CD8-positive, alpha-beta memory T cell (primary cell): Measurements from ENCODE around the gene HOXC5. TPM values are rescaled to one million over a fixed set of nuclear protein-coding genes. Genes with fewer than 3 reads are reported as not detected.
"Not testable (repeated sequence)": the region's sequence is repeated elsewhere in the genome, so short reads cannot be mapped to it uniquely, and the experiment has no call there.

ENCODE experiments used
- CTCF ChIA-PET: fragments of 350-600 bp; sonication (Branson Sonifier 250); formaldehyde crosslinking; loops from one replicate; lab custom pipeline; 2021; ENCODE audit warnings: antibody characterized with exemption; lab: Charles Lee
- POLR2A ChIA-PET: fragments of 350-600 bp; sonication (Branson Sonifier 250); formaldehyde crosslinking; loops from one replicate; lab custom pipeline; 2021; ENCODE audit warnings: antibody characterized with exemption; lab: Charles Lee
- DNase-seq, 5 donors: peaks; one replicate each; pipeline versions ENCODE4 v3.0.0 to v3.0.0-alpha.2; 2020 to 2022; ENCODE audit warnings: mixed read lengths in 1 of 5
- H3K27ac ChIP-seq: one replicate; pipeline ENCODE4 v1.7.0; 2013; ENCODE audit warnings: low read depth, mild to moderate bottlenecking, low read length, moderate library complexity
- H3K27me3 ChIP-seq: 2 replicates; pipeline ENCODE4 v1.7.0; 2013; ENCODE audit warnings: low read length, mild to moderate bottlenecking; ENCODE audit not compliant: insufficient read depth, poor library complexity, severe bottlenecking
- H3K36me3 ChIP-seq: 2 replicates; pipeline ENCODE4 v1.7.0; 2013; ENCODE audit warnings: mild to moderate bottlenecking, low read length, moderate library complexity; ENCODE audit not compliant: insufficient read depth
- H3K4me1 ChIP-seq: 2 replicates; pipeline ENCODE4 v1.7.0; 2013; ENCODE audit warnings: mild to moderate bottlenecking, low read length, moderate library complexity; ENCODE audit not compliant: insufficient read depth
- H3K4me3 ChIP-seq: 2 replicates; pipeline ENCODE4 v1.7.0; 2013; ENCODE audit warnings: mild to moderate bottlenecking, low read length
- H3K9me3 ChIP-seq: 2 replicates; pipeline ENCODE4 v1.7.0; 2013; ENCODE audit warnings: mild to moderate bottlenecking, low read length
- H3K27ac Mint-ChIP-seq, 8 donors: one replicate each; pipeline ENCODE4 v1.8.0; 2020 to 2021; ENCODE audit warnings: mixed read lengths in 8 of 8, mild to moderate bottlenecking in 6 of 8, inconsistent platforms in 3 of 8, moderate library complexity in 3 of 8
- H3K27me3 Mint-ChIP-seq, 2 donors: one replicate each; pipeline ENCODE4 v1.8.0; 2020 to 2021; ENCODE audit warnings: mixed read lengths in 2 of 2, mild to moderate bottlenecking in 1 of 2, moderate library complexity in 1 of 2
- H3K36me3 Mint-ChIP-seq, 3 donors: one replicate each; pipeline ENCODE4 v1.8.0; 2020 to 2021; ENCODE audit warnings: mixed read lengths in 3 of 3, inconsistent platforms in 1 of 3, mild to moderate bottlenecking in 1 of 3
- H3K4me1 Mint-ChIP-seq, 3 donors: one replicate each; pipeline ENCODE4 v1.8.0; 2020 to 2021; ENCODE audit warnings: mixed read lengths in 3 of 3, inconsistent platforms in 1 of 3, mild to moderate bottlenecking in 1 of 3
- H3K4me3 Mint-ChIP-seq, 7 donors: one replicate each; pipeline ENCODE4 v1.8.0; 2020 to 2021; ENCODE audit warnings: mixed read lengths in 7 of 7, mild to moderate bottlenecking in 6 of 7, moderate library complexity in 4 of 7, inconsistent platforms in 2 of 7
- H3K9me3 Mint-ChIP-seq, 5 donors: one replicate each; pipeline ENCODE4 v1.8.0; 2020 to 2022; ENCODE audit warnings: mixed read lengths in 5 of 5, mild to moderate bottlenecking in 3 of 5, moderate library complexity in 2 of 5, inconsistent platforms in 1 of 5
- polyA plus RNA-seq: library from polyadenylated mRNA; unstranded; fragments of 300-500 nt; fragmentation: Illumina TruSeq; gene quantifications from one replicate; pipeline ENCODE4 v1.2.3, GENCODE V29; 2021
- total RNA-seq, 2 experiments: library from RNA; stranded (reverse); gene quantifications; one replicate each; pipeline ENCODE4 v1.2.3, GENCODE V29; 2021

HOXC5 gene
- total and polyA plus RNA-seq, 3 experiments from 2014 or later = not detected

DNA sequence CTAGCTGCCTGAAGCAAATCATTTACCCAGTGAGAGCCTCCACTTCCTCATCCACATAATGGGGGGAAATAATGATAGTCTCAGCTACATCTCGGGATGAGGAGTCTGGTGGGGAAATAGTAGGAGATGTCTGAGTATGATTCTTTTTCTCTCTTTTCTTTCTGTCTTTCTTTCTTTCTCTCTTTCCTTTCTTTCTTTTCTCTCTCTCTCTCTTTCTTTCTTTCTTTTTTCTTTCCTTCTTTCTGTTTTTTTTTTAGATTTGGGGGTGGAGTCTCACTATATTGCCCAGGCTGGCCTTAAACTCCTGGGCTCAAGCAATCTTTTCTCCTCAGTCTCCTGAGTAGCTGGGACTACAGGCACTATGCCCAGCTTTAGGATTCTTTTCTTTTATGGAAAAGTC, 33.6 kb downstream of the HOXC5 start:
- ChIA-PET CTCF (no interaction called here), POLR2A (no interaction called here)
- H3K9me3 Mint-ChIP-seq = no peaks in the 10 kb centered on the region
- no peak overlapping the region for H3K27ac ChIP-seq
- no peak overlapping the region for H3K4me3 Mint-ChIP-seq
- peaks cover 17% of the 10 kb centered on the region for H3K27me3 ChIP-seq
- H3K4me3 ChIP-seq = no peak overlapping the region
- peaks cover 36 to 75% of the 10 kb centered on the region in 2 donors for H3K27me3 Mint-ChIP-seq
- no peaks in the 10 kb centered on the region for H3K9me3 ChIP-seq
- H3K4me1 ChIP-seq = no peaks in the 10 kb centered on the region
- no peaks in the 10 kb centered on the region for H3K36me3 ChIP-seq
- DNase-seq = no peak
- H3K36me3 Mint-ChIP-seq = peaks cover 0 to 11% (median 0%) of the 10 kb centered on the region in 3 donors
- no peak overlapping the region for H3K27ac Mint-ChIP-seq
- H3K4me1 Mint-ChIP-seq = no peaks in the 10 kb centered on the region

DNA sequence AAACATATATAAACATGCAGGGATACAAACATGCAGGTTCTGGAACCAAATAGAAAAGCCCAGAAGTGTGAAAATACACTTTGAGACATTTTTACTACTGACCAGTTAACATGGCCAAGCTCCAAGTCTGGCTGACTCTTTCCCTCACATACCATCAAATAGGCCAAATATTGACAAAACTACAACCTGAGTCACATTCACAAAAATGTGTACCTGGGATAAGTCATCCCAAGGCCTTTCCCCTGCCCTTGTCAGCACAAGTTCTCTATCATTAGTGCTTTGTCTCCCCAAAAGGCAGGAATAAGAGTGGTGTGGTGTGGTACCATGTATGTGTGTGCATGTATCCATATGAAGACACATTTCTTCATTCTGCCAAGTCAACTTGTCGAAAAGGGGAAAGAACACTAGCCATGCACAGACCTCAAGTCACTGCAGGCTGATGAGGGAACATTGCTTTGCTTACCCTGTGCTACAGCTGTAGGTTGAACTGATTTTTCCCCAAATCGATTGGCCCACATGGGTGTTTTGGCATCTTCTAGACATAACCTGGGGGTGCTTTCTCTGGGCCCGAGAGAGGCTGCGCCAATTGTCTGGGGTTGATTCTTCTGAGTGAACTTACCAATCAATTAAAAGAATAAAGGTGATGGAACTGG, 35.7 kb downstream of the HOXC5 start:
- Histone ChIP-seq H3K4me3 (no peak overlapping the region), H3K4me1 (no peaks in the 10 kb centered on the region), H3K36me3 (no peaks in the 10 kb centered on the region), H3K9me3 (no peaks in the 10 kb centered on the region), H3K27ac (no peak overlapping the region), H3K27me3 (peaks cover 8% of the 10 kb centered on the region)
- ChIA-PET POLR2A (no interaction called here), CTCF (interaction anchor here (1.5 kb wide), 1 partner anchor 15 kb away, joined by 3 read pairs; the partner anchor contains the start of gene HOXC4)
- Mint-ChIP-seq H3K4me3 (no peak overlapping the region), H3K9me3 (no peaks in the 10 kb centered on the region), H3K4me1 (no peaks in the 10 kb centered on the region), H3K27ac (no peak overlapping the region), H3K36me3 (peaks cover 0 to 3% (median 0%) of the 10 kb centered on the region in 3 donors), H3K27me3 (peaks cover 30 to 70% of the 10 kb centered on the region in 2 donors)
- no peak for DNase-seq

DNA sequence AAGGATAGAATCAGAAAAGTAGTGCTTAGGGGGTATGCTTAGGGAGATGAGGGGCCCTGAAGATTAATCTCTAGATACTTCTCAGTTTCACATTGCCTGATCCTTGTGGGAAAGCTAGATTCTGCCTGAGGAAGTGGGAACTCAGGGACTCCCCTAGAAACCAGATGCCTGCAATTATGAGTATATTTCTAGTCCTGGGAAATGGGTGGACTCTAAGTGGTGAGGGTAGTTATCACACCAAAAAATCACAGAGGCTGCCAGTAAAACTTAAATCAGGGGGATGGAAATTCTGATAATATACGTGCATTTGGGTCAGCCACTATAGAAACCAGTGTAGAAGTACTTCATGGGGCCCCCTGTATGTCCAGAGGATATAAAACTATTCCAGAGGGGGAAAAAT, 39.1 kb downstream of the HOXC5 start:
- no peak overlapping the region for H3K27ac Mint-ChIP-seq
- no peak overlapping the region for H3K4me3 ChIP-seq
- ChIA-PET POLR2A (no interaction called here), CTCF (interaction anchor here (0.8 to 1.5 kb wide), 2 partner anchors 13 to 130 kb away, joined by 3 to 5 read pairs; no protein-coding TSS in a partner anchor)
- H3K4me3 Mint-ChIP-seq = no peak overlapping the region
- H3K4me1 Mint-ChIP-seq = no peaks in the 10 kb centered on the region
- no peaks in the 10 kb centered on the region for H3K9me3 ChIP-seq
- H3K27me3 ChIP-seq = peaks cover 8% of the 10 kb centered on the region
- H3K27me3 Mint-ChIP-seq = peaks cover 18 to 49% of the 10 kb centered on the region in 2 donors
- DNase-seq = no peak
- no peaks in the 10 kb centered on the region for H3K36me3 Mint-ChIP-seq
- no peaks in the 10 kb centered on the region for H3K4me1 ChIP-seq
- H3K27ac ChIP-seq = no peak overlapping the region
- H3K9me3 Mint-ChIP-seq = no peaks in the 10 kb centered on the region
- H3K36me3 ChIP-seq = no peaks in the 10 kb centered on the region

DNA sequence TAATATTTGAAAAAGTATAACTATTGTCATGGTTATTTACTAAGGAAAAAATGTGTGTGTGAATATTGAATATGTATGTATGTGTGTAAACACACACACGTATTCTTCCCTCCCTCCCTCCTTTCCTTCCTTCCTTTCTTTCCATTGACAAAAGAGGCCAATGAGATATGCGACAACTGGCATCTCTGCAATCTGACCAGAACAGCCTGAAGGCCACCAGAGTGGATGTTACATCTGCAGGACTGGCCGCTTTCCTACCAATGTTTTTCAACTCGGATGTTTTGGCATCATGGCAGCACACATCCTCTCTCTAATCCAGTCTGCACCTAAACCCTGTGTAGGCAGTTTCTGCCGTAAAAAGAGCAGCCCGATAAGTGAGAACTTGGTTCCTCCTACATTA, 41.5 kb downstream of the HOXC5 start:
- no peaks in the 10 kb centered on the region for H3K36me3 ChIP-seq
- Mint-ChIP-seq H3K27ac (peak overlapping the region in 1 of 8 donors; percentile 65), H3K9me3 (no peaks in the 10 kb centered on the region), H3K4me1 (peaks cover 0 to 3% (median 0%) of the 10 kb centered on the region in 3 donors), H3K27me3 (peaks cover 7 to 35% of the 10 kb centered on the region in 2 donors), H3K36me3 (no peaks in the 10 kb centered on the region), H3K4me3 (no peak overlapping the region)
- no peak overlapping the region for H3K27ac ChIP-seq
- POLR2A ChIA-PET = no interaction called here
- H3K27me3 ChIP-seq = peaks cover 8% of the 10 kb centered on the region
- no peak overlapping the region for H3K4me3 ChIP-seq
- DNase-seq = no peak
- H3K9me3 ChIP-seq = no peaks in the 10 kb centered on the region
- no peaks in the 10 kb centered on the region for H3K4me1 ChIP-seq
- CTCF ChIA-PET = interaction anchor here (0.6 kb wide), 1 partner anchor 43 kb away, joined by 3 read pairs; no protein-coding TSS in a partner anchor

DNA sequence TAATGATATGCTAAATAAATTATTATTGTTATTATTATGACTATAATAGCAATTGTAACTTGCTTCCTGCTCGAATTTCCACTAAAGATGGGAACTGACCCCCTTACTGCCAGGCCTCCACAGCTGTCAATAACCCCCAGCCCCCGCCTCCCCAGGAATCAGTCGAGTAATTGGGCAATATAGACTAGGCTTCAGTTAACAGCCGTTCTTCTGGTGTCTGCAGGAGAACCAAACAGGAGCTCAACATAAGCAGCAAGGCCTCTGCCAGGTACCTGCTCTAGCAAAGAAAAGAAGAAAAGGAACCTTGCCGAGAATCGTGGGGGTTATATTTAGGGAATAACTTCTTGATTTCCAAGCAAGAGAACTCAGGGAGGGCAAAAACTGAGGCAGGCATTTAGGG, 42.6 kb downstream of the HOXC5 start:
- Histone ChIP-seq H3K4me1 (no peaks in the 10 kb centered on the region), H3K4me3 (no peak overlapping the region), H3K36me3 (no peaks in the 10 kb centered on the region), H3K27me3 (peaks cover 8% of the 10 kb centered on the region), H3K27ac (no peak overlapping the region), H3K9me3 (no peaks in the 10 kb centered on the region)
- Mint-ChIP-seq H3K9me3 (no peaks in the 10 kb centered on the region), H3K27me3 (peaks cover 7 to 29% of the 10 kb centered on the region in 2 donors), H3K27ac (no peak overlapping the region), H3K36me3 (no peaks in the 10 kb centered on the region), H3K4me1 (peaks cover 2 to 7% (median 5%) of the 10 kb centered on the region in 3 donors), H3K4me3 (no peak overlapping the region)
- ChIA-PET CTCF (no interaction called here), POLR2A (no interaction called here)
- DNase-seq = no peak

DNA sequence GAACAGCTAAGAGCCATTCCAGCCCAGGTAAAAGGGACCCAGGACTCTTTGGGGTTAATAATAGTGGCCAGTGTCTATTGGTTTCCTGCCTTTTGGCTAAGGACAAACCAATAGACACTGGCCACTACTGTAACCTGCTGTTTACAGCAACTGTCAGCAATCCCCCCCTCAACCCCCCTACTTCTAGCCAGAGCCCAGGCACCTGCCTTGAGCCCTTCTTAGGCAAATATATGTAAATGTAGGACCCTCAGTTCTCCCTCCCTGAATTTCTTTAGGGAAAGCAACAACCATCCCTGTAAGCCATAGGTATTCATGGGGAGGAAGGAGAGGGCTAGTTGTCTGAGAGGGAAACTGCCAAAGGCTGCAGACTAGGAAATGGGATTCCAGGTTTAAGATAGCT, 43.1 kb downstream of the HOXC5 start:
- Histone ChIP-seq H3K27ac (no peak overlapping the region), H3K27me3 (peaks cover 8% of the 10 kb centered on the region), H3K4me3 (no peak overlapping the region), H3K4me1 (no peaks in the 10 kb centered on the region), H3K36me3 (no peaks in the 10 kb centered on the region), H3K9me3 (no peaks in the 10 kb centered on the region)
- CTCF ChIA-PET = no interaction called here
- H3K36me3 Mint-ChIP-seq = no peaks in the 10 kb centered on the region
- no peaks in the 10 kb centered on the region for H3K9me3 Mint-ChIP-seq
- peaks cover 4 to 23% of the 10 kb centered on the region in 2 donors for H3K27me3 Mint-ChIP-seq
- no peak overlapping the region for H3K4me3 Mint-ChIP-seq
- no peak for DNase-seq
- POLR2A ChIA-PET = no interaction called here
- peaks cover 7 to 11% (median 11%) of the 10 kb centered on the region in 3 donors for H3K4me1 Mint-ChIP-seq
- no peak overlapping the region for H3K27ac Mint-ChIP-seq

DNA sequence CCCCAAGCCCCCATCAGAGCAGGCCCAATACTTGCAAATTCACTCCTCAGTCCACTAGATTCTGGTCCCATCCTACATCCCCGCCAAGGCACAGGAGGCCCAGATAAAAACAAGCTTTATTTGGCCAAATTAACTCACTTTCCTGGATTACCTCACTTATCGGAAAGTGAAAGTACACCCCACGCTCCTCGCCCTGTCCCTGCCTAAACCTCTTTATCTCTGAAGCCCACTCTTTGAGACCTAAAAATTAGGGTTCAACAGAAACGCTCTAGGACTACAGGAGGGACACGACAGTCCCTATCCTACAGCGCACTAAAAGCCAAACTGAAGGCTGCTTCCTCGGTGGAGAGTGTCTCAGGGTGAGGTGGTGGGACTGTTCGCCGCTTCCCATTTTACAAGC, 45.0 kb downstream of the HOXC5 start:
- H3K9me3 Mint-ChIP-seq, DNase-seq, H3K4me1 ChIP-seq, H3K9me3 ChIP-seq, H3K27ac ChIP-seq, H3K36me3 Mint-ChIP-seq, H3K27me3 ChIP-seq, POLR2A ChIA-PET, H3K36me3 ChIP-seq, CTCF ChIA-PET, H3K4me3 ChIP-seq, H3K4me3 Mint-ChIP-seq: not testable (repeated sequence)
- Mint-ChIP-seq H3K27ac (peak overlapping the region in 2 of 8 donors; percentile 5 to 89), H3K27me3 (peaks cover 4 to 10% of the 10 kb centered on the region in 2 donors), H3K4me1 (peaks cover 20 to 28% (median 23%) of the 10 kb centered on the region in 3 donors)

DNA sequence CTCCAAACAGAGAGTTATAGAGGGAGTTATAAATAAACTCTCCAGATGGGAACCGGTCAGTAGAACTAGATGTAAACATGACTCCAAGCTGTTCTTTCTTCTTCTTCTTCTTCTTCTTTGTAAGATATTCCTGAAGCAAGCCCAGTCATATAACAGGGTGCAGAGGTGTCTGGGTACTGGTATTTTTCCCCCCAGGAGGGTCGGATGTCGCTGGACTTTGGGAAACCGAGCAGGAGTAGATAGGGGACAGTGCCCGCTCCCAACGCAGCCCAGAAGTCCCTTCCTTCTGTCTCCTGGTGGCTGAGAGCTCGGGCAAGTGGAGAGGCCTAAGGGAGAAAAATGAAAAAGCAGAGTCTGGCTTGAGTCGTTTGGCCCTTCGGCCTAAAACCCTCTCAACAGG, 46.3 kb downstream of the HOXC5 start:
- Mint-ChIP-seq H3K27ac (peak overlapping the region in 5 of 8 donors; percentile 34 to 66 (median 62)), H3K4me3 (peak overlapping the region in 3 of 7 donors; percentile 19 to 65 (median 24)), H3K4me1 (peaks cover 33 to 41% (median 33%) of the 10 kb centered on the region in 3 donors)
- DNase-seq, H3K9me3 Mint-ChIP-seq, H3K9me3 ChIP-seq, H3K27me3 Mint-ChIP-seq, CTCF ChIA-PET, POLR2A ChIA-PET, H3K36me3 Mint-ChIP-seq, H3K4me3 ChIP-seq, H3K36me3 ChIP-seq, H3K27me3 ChIP-seq, H3K27ac ChIP-seq: not testable (repeated sequence)
- H3K4me1 ChIP-seq = peaks cover 10% of the 10 kb centered on the region
